Measurements from ENCODE around the gene CCDC68.

GRCh38 chr18:54860941-54861340 is 98.3 kb downstream of the CCDC68 start:
- TF ChIP-seq CTCF (conservative IDR thresholded peaks at IDR 0.05 in 1 of 2, IDR thresholded peaks at IDR 0.05 in 1 of 2; ENCODE audit: low read depth in 1 of 2, low read length in 2 of 2): no peak
- TF ChIP-seq EZH2 (IDR thresholded peaks at IDR 0.05; ENCODE audit: low read length, missing control alignments): no peak
